Uterus (tissue), 4 donors: ENCODE data around the gene LEUTX. TPM values are rescaled to one million over a fixed set of nuclear protein-coding genes. Genes with fewer than 3 reads are reported as not detected.

Experiments used
- DNase-seq, 2 donors: peaks; one replicate each; pipeline ENCODE4 v3.0.0-alpha.2; 2019 to 2020
- H3K27ac ChIP-seq, 2 donors: fragments of 200-600 bp; sonication (generic); 1 replicate in 1 of 2; 2 replicates in 1 of 2; pipeline ENCODE4 v1.5.1; 2016 to 2018
- H3K27me3 ChIP-seq, 2 donors: fragments of 200-600 bp; sonication (generic); one replicate each; pipeline ENCODE4 v1.5.1; 2018 to 2019; ENCODE audit warnings: control low read depth in 1 of 2
- H3K36me3 ChIP-seq, 2 donors: fragments of 200-600 bp; sonication (generic); one replicate each; pipeline ENCODE4 v1.5.1; 2019; ENCODE audit warnings: control low read depth in 1 of 2
- H3K4me1 ChIP-seq, 2 donors: fragments of 200-600 bp; sonication (generic); one replicate each; pipeline ENCODE4 v1.5.1; 2018 to 2019; ENCODE audit warnings: control low read depth in 1 of 2
- H3K4me3 ChIP-seq, 2 donors: fragments of 200-600 bp; sonication (generic); 1 replicate in 1 of 2; 2 replicates in 1 of 2; pipeline ENCODE4 v1.5.1; 2018 to 2019; ENCODE audit warnings: mild to moderate bottlenecking in 1 of 2
- H3K9me3 ChIP-seq, 2 donors: fragments of 200-600 bp; sonication (generic); one replicate each; pipeline ENCODE4 v1.5.1; 2019; ENCODE audit warnings: control low read depth in 1 of 2
- CTCF ChIP-seq, 4 experiments: fragments of 200-600 bp in 2 of 4; fragments of 450-650 bp in 2 of 4; sonication (generic) in 2 of 4; IDR thresholded peaks; one replicate each; pipeline ENCODE4 v1.5.1; 2016 to 2019; ENCODE audit warnings: antibody characterized with exemption in 4 of 4, mild to moderate bottlenecking in 2 of 4, moderate library complexity in 1 of 4
- POLR2A ChIP-seq, 2 donors: fragments of 450-650 bp; IDR thresholded peaks; one replicate each; pipeline ENCODE4 v1.6.1; 2016; ENCODE audit warnings: antibody characterized with exemption in 2 of 2, mild to moderate bottlenecking in 1 of 2, moderate library complexity in 1 of 2
- intact Hi-C: fragments of 100-400 bp; cut with DNase I; formaldehyde crosslinking; loops from one replicate; pipeline ENCODE4 v1.15.1; 2023; ENCODE audit warnings: low total_unique reads
- total RNA-seq, 4 donors: library from RNA; depleted of rRNA in 3 of 4; stranded (reverse); fragments of >200 nt in 3 of 4; gene quantifications; one replicate each; pipeline versions ENCODE4 v1.1.0 to v1.2.4, GENCODE V29; 2014 to 2023
- donor health status: DM: yes; HTN: yes; CAD: no.

The LEUTX gene
- total RNA-seq, 4 donors from 2014 or later: not detected

GRCh38 chr19:39818626-39819097 lies 40.0 kb downstream of the LEUTX start:
- intact Hi-C loops: no loop called here
- TF ChIP-seq CTCF (IDR thresholded peaks at IDR 0.05) (no peak), POLR2A (IDR thresholded peaks at IDR 0.05) (no peak)

GRCh38 chr19:39819786-39820185 lies 41.1 kb downstream of the LEUTX start:
- TF ChIP-seq POLR2A (IDR thresholded peaks at IDR 0.05) (no peak), CTCF (IDR thresholded peaks at IDR 0.05) (no peak)

More at GRCh38 chr19:39818626-39819097, 40.0 kb downstream of the LEUTX start:
- Histone ChIP-seq H3K36me3 (no peaks in the 10 kb centered on the region), H3K27ac (no peak overlapping the region), H3K27me3 (no peaks in the 10 kb centered on the region), H3K4me1 (no peaks in the 10 kb centered on the region), H3K9me3 (no peaks in the 10 kb centered on the region), H3K4me3 (no peak overlapping the region)
- DNase-seq: no peak

GRCh38 chr19:39820696-39821095 lies 42.0 kb downstream of the LEUTX start:
- H3K27ac ChIP-seq: no peak overlapping the region
- TF ChIP-seq POLR2A (IDR thresholded peaks at IDR 0.05) (no peak), CTCF (IDR thresholded peaks at IDR 0.05) (no peak)
- no peak overlapping the region for H3K4me3 ChIP-seq
- H3K36me3 ChIP-seq: no peaks in the 10 kb centered on the region
- H3K27me3 ChIP-seq: no peaks in the 10 kb centered on the region
- DNase-seq: no peak
- H3K4me1 ChIP-seq: no peaks in the 10 kb centered on the region
- no peaks in the 10 kb centered on the region for H3K9me3 ChIP-seq
- intact Hi-C loops: no loop called here

More at GRCh38 chr19:39819786-39820185, 41.1 kb downstream of the LEUTX start:
- H3K27me3 ChIP-seq: no peaks in the 10 kb centered on the region
- intact Hi-C loops: no loop called here
- no peaks in the 10 kb centered on the region for H3K9me3 ChIP-seq
- no peaks in the 10 kb centered on the region for H3K4me1 ChIP-seq
- H3K27ac ChIP-seq: no peak overlapping the region
- no peak for DNase-seq
- no peaks in the 10 kb centered on the region for H3K36me3 ChIP-seq
- no peak overlapping the region for H3K4me3 ChIP-seq

- Histone ChIP-seq H3K27me3 (no peaks in the 10 kb centered on the region), H3K27ac (peak overlapping the region; percentile 67 to 78), H3K36me3 (no peaks in the 10 kb centered on the region), H3K4me3 (peak overlapping the region; percentile 62), H3K4me1 (no peaks in the 10 kb centered on the region), H3K9me3 (no peaks in the 10 kb centered on the region)
- intact Hi-C loops: no loop called here
- no peak for DNase-seq
- no peak for TF ChIP-seq CTCF (IDR thresholded peaks at IDR 0.05)
- TF ChIP-seq POLR2A (IDR thresholded peaks at IDR 0.05): no peak
Measured at GRCh38 chr19:39823686-39824085, 45.0 kb downstream of the LEUTX start.

- no peaks in the 10 kb centered on the region for H3K36me3 ChIP-seq
- H3K27me3 ChIP-seq: no peaks in the 10 kb centered on the region
- DNase-seq: peak; percentile 82 to 89
- no peaks in the 10 kb centered on the region for H3K9me3 ChIP-seq
- peak in 1 of 4 experiments; percentile 31 for TF ChIP-seq CTCF (IDR thresholded peaks at IDR 0.05)
- TF ChIP-seq POLR2A (IDR thresholded peaks at IDR 0.05): peak in 1 of 2 donors; percentile 39
- H3K4me1 ChIP-seq: no peaks in the 10 kb centered on the region
- peak overlapping the region; percentile 62 for H3K4me3 ChIP-seq
- intact Hi-C loops: no loop called here
- peak overlapping the region; percentile 67 to 78 for H3K27ac ChIP-seq
Measured at GRCh38 chr19:39824143-39825092, 45.8 kb downstream of the LEUTX start.
